T47D (cell line): Measurements from ENCODE around the gene EGFL7.
"Not testable (repeated sequence)": the region's sequence is repeated elsewhere in the genome, so short reads cannot be mapped to it uniquely, and the experiment has no call there.

Experiments
- DNase-seq, 2 experiments: peaks; one replicate each; pipeline versions ENCODE4 v3.0.0 to v3.0.0-alpha.2; 2011 to 2012; ENCODE audit warnings: low read depth in 1 of 2, low spot score in 1 of 2
- JUND ChIP-seq: IDR thresholded peaks from 2 replicates; pipeline ENCODE4 v1.6.1; 2012; ENCODE audit warnings: low read depth
- in situ Hi-C: cut with HindIII; loops from 2 replicates; pipeline ENCODE4 v1.10.0; 2016; ENCODE audit warnings: low sequenced_read_pairs, low pct_unique_long_range_greater_than_20kb

EGFL7 gene

GRCh38 chr9:136707011-136707410 is 44.3 kb downstream of the EGFL7 start:
- in situ Hi-C loops = no loop called here
- no peak for DNase-seq
- TF ChIP-seq JUND = no peak

GRCh38 chr9:136707849-136708517 is 45.3 kb downstream of the EGFL7 start:
- in situ Hi-C loops = no loop called here
- no peak for TF ChIP-seq JUND
- no peak for DNase-seq

- in situ Hi-C loops = no loop called here
- TF ChIP-seq JUND = no peak
- DNase-seq = no peak
Measured at GRCh38 chr9:136709454-136710109, 46.9 kb downstream of the EGFL7 start.

GRCh38 chr9:136710543-136710942 is 47.8 kb downstream of the EGFL7 start:
- in situ Hi-C loops = no loop called here
- TF ChIP-seq JUND = no peak
- no peak for DNase-seq

- DNase-seq, in situ Hi-C loops: not testable (repeated sequence)
Measured at GRCh38 chr9:136711219-136711648, 48.5 kb downstream of the EGFL7 start.

GRCh38 chr9:136711751-136712689 is 49.3 kb downstream of the EGFL7 start, which contains the start of gene DIPK1B:
Gene DIPK1B, plus strand, starts transcription at chr9:136712572. Its CDS starts 94 bp downstream, at chr9:136712666.
- no peak for TF ChIP-seq JUND
- in situ Hi-C loops = no loop called here
- DNase-seq = peak in 1 of 2 experiments; percentile 61

GRCh38 chr9:136712690-136713544 is 50.2 kb downstream of the EGFL7 start:
- no peak for DNase-seq
- no peak for TF ChIP-seq JUND
- in situ Hi-C loops = no loop called here

GRCh38 chr9:136713550-136713949 is 50.8 kb downstream of the EGFL7 start:
- TF ChIP-seq JUND = no peak
- in situ Hi-C loops = no loop called here
- no peak for DNase-seq

GRCh38 chr9:136714096-136714892 is 51.6 kb downstream of the EGFL7 start:
- in situ Hi-C loops = no loop called here
- no peak for TF ChIP-seq JUND
- no peak for DNase-seq

- no peak for TF ChIP-seq JUND
- DNase-seq = no peak
- in situ Hi-C loops = no loop called here
Measured at GRCh38 chr9:136714893-136715274, 52.2 kb downstream of the EGFL7 start.

GRCh38 chr9:136717399-136717798 is 54.7 kb downstream of the EGFL7 start:
- no peak for DNase-seq
- in situ Hi-C loops = no loop called here
- no peak for TF ChIP-seq JUND
